Heart left ventricle (tissue), 13 donors: ENCODE data around the gene CCNYL1.

ENCODE experiments used
- POLR2A ChIP-seq, 2 donors: fragments of 450-650 bp; IDR thresholded peaks; one replicate each; pipeline ENCODE4 v1.6.1; 2017; ENCODE audit warnings: antibody characterized with exemption in 2 of 2, mild to moderate bottlenecking in 2 of 2, moderate library complexity in 2 of 2
- TF ChIP-seq, protein P1 (sequence below), 12 donors: fragments of 200-600 bp; sonication (generic) in 4 of 12; IDR thresholded peaks; one replicate each; pipeline versions ENCODE4 v1.5.0 to v1.8.0; 2018 to 2022; ENCODE audit warnings: antibody characterized with exemption in 12 of 12, mild to moderate bottlenecking in 5 of 12
- donor health status: ischemic (EF 13 %, LVEDD 7.1; RV severe dilation, severe dysfunction).
- donor health status: DM: no; HTN: yes; CAD: no.
- donor health status: DM: no; HTN: no; CAD: no.
- donor health status: ischemic (EF 25% LVEDD 6.9; RV normal size, moderate dysfunction).
- donor health status: ischemic (EF 25% LVEDD 5.7; RV mildly dilated, moderate dysfunction).
- donor health status: ischemic (EF 35%, LVEDD 5.7; RV mildly dilated, moderate dysfunction).
- donor health status: nonischemic (EF 11% LVEDD 7.7; RV severe dilation, severe dysfunction).
- donor health status: DM: yes; HTN: yes; CAD: no.
- donor health status: PGD.
- donor health status: ischemic (EF 29% LVEDD 5.4; RV normal size, mild dysfunction).
- donor health status: nonischemic (EF 23%, LVEDD 6.1; RV moderate dilation, normal function).

GRCh38 chr2:207764096-207764630 lies 52.7 kb downstream of the CCNYL1 start:
- TF ChIP-seq, protein P1, sequence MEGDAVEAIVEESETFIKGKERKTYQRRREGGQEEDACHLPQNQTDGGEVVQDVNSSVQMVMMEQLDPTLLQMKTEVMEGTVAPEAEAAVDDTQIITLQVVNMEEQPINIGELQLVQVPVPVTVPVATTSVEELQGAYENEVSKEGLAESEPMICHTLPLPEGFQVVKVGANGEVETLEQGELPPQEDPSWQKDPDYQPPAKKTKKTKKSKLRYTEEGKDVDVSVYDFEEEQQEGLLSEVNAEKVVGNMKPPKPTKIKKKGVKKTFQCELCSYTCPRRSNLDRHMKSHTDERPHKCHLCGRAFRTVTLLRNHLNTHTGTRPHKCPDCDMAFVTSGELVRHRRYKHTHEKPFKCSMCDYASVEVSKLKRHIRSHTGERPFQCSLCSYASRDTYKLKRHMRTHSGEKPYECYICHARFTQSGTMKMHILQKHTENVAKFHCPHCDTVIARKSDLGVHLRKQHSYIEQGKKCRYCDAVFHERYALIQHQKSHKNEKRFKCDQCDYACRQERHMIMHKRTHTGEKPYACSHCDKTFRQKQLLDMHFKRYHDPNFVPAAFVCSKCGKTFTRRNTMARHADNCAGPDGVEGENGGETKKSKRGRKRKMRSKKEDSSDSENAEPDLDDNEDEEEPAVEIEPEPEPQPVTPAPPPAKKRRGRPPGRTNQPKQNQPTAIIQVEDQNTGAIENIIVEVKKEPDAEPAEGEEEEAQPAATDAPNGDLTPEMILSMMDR (IDR thresholded peaks at IDR 0.05) = no peak
- no peak for TF ChIP-seq POLR2A (IDR thresholded peaks at IDR 0.05)
